Activated CD8-positive, alpha-beta memory T cell treated with anti-CD3 and anti-CD28 coated beads, Interleukin-2, amount 50 U/mL, for 24 hours (primary cell): ENCODE results near the gene NABP1.

Experiments
- DNase-seq: peaks from one replicate; pipeline ENCODE4 v3.0.0-alpha.2; 2020; ENCODE audit errors: extremely low read depth

Gene NABP1

DNA sequence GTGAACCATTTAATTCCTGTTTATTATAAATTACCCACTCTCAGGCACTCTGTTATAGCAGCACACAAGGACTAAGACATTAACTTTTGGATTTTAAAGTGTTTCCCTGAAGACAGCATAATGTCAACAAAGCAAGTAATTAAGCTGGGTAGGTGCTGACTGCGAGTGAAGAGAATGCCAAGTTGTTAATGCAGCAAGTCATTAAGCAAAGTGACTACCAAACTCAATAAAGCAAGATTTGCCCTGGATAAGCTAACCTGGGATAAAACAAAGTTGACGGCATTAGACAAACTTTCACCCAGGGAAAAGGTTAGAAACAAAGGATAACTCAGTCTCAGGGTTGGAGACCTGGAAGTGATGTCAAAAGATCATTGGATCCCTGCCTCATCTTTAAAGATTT lies 28.4 kb upstream of the NABP1 start:
- DNase-seq, result no peak

DNA sequence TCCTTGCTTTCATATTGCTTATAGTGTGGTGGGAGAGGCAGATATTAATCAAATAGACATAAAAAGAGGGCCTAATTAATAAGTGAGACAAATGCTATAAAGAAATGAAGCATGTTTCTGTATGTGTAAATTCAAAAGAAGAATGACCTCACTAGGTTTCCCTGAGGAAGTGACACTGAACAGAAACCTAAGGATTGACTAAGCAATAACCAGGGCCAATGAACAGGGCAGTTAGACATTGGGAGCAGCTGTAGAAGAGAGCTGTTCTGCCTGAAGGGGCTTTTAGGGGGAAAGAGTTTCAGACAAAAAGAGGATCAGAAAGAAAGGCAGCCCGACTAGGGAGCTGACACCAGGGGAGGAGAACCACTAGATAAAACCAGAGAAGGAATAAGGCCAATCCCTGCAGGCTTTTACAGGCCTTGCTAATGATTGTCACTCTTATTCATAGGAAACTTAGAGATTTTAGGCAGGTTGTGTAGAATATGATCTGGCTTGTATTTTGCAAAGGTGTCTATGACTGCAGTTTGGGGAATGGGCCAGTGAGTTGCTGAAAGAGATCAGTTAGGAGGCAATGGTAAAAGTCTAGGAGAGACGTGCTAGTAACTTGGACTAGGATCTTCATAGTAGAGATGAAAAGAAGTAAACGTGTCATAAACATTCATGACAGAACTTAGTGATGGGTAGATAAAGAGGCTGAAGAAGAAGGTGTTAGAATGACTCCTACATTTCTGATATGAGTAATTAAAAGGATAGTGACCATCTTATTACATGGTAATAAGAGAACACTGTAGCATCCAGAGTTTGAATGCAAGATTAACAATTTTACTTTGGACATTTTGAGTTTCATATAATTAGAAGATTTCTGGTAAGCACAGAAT lies 26.8 kb upstream of the NABP1 start:
- DNase-seq, result no peak

- no peak for DNase-seq
Measured at GRCh38 chr2:191653667-191654391, 24.1 kb upstream of the NABP1 start.

- no peak for DNase-seq
Measured at GRCh38 chr2:191656391-191656790, 21.5 kb upstream of the NABP1 start.

GRCh38 chr2:191656792-191657191 lies 21.1 kb upstream of the NABP1 start:
- DNase-seq, result no peak

DNA sequence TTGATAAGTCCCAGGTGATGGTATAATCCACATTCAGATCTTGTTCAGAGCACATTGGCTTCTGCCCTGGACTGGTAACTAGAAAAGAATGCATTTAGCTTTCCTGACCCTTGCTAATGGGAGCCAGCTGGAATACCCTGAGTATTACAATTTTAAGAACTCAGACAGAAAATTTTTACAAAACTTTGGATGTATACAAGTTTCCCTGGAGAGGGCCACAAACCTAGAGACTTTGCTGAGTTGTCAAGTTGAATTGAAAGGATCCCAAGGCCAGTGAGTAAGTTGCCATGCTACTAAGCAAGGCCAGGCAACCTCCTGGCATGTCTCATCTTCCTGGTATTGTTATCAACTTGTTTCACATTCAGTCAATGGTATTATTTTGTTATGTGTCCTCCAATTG lies 20.0 kb upstream of the NABP1 start:
- no peak for DNase-seq

GRCh38 chr2:191659198-191659597 lies 18.7 kb upstream of the NABP1 start:
- DNase-seq, result no peak

DNA sequence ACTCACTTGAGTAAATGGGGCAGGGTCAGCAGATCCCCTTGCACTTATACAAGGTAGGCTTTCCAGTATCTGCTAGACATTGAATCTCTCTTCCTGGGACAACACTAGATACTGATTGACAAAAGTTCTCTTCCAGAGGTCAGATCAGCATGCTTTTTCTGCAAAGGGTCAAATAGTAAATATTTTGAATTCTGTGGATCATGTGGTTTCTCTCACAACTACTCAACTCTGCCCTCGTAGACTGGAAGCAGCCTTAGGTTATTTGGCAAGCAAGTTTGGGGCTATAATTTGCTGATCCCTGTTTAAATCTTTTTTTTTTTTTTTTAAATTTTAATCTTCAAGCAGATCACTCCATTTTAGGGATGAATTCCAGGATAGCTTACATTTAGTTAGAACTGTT lies 17.4 kb upstream of the NABP1 start:
- no peak for DNase-seq

DNA sequence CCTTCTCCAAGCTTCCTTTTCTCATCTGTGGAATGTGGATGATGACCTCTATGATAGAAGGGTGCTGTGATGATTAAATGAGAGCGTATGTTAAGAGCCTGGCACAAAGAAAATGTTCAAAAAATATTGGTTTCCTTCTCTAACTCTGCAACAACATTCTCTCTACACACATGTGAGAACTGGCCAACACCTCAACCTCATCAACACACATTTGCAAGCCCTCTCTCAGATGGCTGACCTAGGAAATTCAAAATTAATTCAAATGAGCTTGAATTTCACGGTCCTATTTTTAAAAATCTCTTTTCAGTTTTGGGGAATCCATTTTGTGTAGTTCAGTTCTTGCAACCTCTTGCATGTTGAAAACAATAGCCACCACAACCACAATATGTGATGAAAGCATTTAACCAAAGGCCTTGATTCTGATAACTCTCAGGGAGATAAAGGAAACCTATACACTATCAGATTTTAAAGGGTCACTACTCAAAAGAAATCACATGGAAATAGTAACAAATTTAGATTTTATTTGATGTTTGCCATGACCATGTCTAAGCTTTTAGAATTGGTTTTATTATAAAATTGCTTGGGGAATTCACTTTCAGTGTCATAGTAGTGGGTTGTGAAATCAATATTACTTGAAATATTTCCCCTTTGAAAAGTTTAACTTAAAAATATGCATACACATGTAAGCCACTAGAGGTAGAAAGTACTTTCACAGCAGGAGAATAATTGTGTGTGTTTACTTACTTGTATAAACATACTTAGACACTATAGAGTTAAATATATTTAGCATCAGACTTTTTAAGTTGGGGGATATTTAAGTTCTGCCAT lies 16.6 kb upstream of the NABP1 start:
- no peak for DNase-seq

DNA sequence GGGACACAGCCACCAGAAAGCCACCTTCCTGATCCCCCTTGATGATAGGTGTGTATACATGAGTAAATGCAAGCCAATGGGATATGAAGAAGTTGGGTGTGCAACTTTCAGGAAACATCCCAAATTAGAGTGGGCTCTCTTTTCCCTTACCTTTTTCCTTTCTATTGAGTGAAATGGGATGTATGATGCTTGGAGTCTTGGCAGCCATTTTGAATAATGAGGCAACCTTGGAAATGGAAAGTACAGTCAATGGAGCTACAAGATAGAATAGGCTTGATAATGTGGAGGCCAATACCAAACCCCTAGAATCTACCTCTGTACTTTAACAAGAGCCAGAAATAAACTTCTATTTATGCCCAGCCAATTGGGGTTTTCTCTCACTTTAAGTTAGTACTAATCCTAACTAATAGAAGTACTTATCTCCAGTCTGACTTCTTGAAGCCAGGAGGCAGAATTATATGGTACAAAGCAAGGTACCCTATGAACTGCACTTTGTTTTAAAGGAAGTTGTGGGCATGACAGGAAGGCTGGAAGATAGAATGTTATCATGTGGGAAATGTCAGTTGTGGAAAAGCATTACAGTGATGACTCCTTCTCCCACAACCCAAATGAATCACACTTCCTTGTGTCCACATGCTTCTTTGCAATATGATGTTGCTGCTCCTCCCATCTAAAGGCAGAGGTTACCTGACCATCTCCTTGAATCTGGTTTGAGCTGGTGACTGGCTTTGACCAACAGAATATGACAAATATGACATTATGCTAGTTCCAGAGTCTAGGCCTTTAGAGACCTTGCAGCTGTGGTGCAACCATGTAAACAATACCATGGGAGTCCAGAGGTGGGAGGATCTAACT lies 12.9 kb upstream of the NABP1 start:
- no peak for DNase-seq

DNA sequence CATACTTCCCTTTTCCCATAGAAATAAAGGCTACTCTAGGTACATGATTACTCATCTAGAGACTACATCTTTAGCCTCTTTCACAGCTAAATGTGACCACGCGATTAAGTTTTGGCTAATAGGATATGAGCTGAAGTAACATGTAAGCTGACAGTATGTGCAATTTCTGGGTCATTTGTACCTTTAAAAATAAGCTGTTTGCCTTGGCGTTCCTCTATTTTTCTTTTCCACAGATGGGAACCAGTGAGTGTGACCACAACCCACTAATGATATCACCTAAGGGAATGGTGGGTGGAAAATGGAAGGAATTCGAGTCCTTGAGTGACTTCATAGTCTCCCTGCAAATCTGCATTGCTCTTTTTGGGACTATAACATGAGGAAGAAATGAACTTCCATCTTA lies 11.7 kb upstream of the NABP1 start:
- no peak for DNase-seq

- DNase-seq, result no peak
Measured at GRCh38 chr2:191666732-191667131, 11.2 kb upstream of the NABP1 start.

DNA sequence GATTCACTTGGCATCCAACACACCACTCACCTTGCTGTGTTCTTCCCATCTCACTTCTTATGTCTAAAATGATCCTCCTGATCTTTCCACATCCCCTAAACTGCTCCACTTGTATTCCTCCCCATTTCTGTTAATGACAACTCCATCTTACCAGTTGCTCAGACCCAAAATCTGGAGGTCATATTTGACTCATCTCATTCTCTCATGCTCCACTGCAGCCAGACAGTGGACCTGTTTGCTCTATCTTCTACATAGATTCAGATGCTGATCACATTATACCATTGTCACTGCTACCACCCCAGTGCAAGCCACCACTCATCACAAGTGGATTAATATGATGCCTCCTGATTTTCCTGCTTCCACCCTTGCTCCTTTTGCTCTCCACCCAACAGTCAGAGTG lies 7.9 kb upstream of the NABP1 start:
- no peak for DNase-seq

GRCh38 chr2:191670787-191671186 lies 7.1 kb upstream of the NABP1 start:
- no peak for DNase-seq

DNA sequence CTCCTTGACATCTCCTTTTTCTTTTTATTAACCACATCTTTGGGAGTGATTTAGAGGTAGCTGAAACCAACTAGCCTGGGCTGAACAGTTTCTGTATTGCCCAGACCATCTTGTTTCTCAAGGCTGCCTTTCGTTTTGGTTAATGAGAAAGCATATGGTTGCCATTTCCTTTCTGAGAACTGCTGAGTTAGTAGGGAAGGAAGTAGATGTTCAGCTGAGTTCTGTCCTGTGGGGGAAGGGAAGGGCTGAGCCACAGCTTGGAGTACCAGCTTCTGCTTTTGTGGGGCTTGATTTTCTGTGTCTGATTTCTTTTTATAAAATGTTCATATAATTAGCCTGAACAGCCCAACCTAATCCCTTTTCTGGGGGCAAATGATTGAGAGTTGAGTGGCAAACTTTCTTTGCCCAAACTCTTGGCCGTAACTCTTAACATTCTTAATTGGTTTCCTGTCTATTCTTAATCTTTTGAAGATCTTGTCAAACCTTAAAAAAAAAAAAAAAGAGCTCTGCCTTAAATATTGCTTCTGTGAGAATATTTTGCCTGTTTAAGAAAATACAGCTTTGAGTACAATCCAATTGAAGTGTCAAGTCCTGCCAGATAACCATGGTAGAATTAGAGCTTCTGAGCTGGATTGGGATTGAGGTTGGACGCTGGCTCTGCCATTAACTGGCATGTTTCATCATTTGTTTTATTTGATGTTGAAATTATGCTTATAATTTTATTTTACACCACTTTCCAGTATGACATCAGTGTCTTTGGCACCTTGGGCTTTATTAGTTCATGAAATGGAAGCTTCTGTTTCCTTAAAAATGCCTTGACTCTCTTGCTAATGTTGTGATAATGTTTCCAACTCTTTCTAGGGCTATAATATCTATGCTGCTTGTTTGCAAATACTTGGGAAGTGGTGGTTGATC lies 1.9 kb upstream of the NABP1 start:
- DNase-seq, result no peak

- no peak for DNase-seq
Measured at GRCh38 chr2:191676790-191677645, 918 bp upstream of the NABP1 start.

GRCh38 chr2:191678437-191679100 lies 633 bp downstream of the NABP1 start:
- DNase-seq, result no peak

DNA sequence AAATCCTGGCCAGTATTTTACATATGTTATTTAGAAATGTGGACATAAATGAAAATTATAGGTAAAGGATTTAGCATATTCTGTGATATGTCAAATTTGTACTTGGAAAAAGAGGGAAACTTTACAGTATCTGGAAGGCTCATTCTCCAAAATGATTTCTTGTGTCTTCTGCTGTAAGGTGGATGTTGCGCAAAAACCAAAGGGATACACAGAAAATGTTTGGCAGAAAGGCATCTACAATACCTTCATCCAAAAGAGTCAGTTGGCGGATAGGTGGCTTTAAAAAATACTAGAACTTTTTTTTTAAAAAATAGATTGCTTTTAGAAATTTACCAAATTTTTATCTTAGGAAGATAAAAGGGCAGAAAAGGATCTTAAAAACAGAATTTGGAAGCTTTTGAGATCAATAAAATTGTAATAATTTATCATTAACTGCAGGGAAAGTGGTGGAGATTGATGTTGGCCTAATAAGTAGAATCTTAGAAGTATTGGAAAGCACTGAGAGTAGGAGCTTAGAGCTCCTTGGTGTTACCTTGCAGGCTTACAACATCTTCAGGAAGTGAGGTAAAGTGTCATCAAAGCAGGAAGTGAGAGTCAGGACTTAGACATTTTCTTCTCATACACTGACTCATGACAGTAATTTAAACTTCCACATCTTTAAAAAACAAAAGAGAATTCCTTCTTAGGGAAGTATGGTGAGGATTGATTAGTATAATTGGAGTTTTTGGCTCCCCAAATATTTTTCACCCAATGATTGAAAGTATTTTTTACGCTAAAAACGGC lies 2.1 kb downstream of the NABP1 start:
- DNase-seq, result no peak
